HG03460 (cell line): Measurements from ENCODE around the gene CCDC85C.

ENCODE experiments used
- ATAC-seq: cut with Tn5 transposase; IDR thresholded peaks from one replicate; pipeline ENCODE4 v1.9.1; 2021; ENCODE audit not compliant: unreplicated experiment

The CCDC85C gene

DNA sequence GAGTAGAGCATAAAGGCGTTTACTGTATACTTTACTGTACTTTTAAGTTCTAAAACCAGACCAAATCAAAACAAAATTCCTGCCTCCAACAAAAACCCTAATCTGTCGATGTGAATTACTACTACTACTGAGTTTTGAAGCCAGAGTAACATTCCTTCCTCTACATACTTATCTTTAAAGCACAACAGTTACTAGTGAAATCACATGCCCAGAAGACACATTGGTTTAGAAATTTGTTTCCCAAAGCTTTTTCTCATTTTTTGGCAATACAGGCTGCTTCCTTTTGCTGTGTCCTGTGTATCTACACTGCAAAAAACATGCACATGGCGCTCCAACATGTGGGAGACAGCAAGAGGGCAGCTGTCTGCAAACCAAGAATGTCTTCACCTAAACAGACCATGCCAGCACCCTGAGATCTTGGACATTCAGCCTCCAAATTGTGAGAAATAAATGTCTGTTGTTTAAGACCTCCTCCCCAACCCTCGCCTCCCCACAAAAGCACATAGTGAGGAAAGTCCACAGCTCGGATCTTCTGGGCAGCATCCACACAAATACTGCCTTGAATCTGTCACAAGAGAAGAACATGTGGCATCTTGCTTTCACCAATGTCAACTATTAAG, 144.4 kb downstream of the CCDC85C start:
- ATAC-seq, result no peak

DNA sequence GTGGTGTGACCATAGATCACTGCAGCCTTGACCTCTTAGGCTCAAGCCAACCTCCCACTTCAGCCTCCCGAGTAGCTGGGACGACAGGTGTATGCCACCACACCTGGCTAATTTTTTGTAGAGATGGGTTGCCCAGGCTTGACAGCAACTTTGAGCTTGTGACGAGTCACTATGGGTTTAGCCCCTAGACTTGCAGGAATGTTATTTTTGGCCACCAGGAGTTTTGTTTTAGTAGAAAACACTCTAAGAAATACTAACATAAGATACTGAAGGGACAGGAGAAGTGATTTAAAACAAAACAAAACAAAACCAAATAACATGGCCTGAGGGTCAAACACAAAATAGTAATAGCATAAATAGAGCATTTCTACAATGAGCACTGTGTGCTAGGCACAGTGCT, 149.8 kb downstream of the CCDC85C start:
- no peak for ATAC-seq

DNA sequence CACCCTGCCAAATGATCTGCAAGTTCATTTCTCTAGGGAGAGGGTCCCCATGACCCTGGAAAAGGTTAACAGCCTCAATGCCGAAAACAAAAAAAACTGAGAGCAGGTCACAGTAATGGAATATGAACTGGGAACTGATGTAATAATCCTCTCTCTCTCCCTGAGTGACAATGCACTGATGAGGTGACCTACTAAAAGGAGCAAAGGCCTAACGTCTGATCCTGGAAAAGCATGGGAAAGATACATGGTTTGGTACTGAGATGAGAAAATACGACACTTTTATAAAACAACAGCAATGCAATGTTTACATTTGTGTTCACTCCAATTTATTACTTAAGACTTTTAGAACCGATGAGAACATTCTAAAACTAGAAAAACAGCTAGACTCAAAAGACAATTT, 151.0 kb downstream of the CCDC85C start:
- no peak for ATAC-seq

DNA sequence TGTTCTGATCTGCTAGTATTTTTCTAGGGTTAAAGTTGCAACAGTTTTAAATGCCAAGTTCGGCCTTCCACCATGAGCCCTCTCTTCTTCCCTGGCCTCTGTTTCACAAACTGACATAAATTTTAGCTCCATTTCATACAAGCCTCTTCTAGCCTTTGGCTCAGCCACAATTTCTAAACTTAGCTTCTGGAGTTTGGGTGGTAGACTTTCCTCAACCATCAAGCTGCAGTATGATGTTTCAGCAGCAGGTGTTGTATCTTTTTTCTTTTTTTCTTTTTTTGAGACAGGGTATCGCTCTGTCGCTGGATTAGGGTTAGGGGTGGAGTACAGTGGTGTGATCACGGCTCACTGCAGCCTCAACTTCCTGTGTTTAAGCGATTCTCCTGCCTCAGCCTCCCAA, 152.8 kb downstream of the CCDC85C start:
- ATAC-seq, result no peak

DNA sequence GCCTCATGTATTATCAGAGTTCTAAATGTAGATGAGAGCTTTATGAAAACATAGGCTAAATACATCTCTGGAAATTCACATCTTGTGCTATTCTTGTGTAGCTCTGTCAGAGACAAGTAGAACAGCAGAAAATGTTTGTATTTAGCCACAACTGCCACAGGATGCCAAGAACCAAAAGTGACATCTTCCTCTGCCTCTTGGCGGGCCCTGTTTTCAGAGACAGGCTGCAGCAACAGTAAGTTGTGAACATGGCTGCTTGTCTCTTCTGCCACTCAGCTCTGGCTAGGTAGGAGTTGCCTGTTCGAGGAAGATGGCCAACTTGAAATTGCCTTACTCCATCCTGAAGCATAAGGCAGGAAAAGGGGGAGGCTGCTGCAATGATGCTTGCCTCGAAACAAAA, 153.7 kb downstream of the CCDC85C start:
- no peak for ATAC-seq
